HG03039 (cell line): ENCODE data around the gene PRR5.
"Not testable (repeated sequence)": the region's sequence is repeated elsewhere in the genome, so short reads cannot be mapped to it uniquely, and the experiment has no call there.

Source experiments
- ATAC-seq: cut with Tn5 transposase; IDR thresholded peaks from one replicate; pipeline ENCODE4 v1.9.1; 2021; ENCODE audit warnings: mild to moderate bottlenecking, moderate library complexity; ENCODE audit not compliant: unreplicated experiment

The PRR5 gene, protein sequence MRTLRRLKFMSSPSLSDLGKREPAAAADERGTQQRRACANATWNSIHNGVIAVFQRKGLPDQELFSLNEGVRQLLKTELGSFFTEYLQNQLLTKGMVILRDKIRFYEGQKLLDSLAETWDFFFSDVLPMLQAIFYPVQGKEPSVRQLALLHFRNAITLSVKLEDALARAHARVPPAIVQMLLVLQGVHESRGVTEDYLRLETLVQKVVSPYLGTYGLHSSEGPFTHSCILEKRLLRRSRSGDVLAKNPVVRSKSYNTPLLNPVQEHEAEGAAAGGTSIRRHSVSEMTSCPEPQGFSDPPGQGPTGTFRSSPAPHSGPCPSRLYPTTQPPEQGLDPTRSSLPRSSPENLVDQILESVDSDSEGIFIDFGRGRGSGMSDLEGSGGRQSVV

DNA sequence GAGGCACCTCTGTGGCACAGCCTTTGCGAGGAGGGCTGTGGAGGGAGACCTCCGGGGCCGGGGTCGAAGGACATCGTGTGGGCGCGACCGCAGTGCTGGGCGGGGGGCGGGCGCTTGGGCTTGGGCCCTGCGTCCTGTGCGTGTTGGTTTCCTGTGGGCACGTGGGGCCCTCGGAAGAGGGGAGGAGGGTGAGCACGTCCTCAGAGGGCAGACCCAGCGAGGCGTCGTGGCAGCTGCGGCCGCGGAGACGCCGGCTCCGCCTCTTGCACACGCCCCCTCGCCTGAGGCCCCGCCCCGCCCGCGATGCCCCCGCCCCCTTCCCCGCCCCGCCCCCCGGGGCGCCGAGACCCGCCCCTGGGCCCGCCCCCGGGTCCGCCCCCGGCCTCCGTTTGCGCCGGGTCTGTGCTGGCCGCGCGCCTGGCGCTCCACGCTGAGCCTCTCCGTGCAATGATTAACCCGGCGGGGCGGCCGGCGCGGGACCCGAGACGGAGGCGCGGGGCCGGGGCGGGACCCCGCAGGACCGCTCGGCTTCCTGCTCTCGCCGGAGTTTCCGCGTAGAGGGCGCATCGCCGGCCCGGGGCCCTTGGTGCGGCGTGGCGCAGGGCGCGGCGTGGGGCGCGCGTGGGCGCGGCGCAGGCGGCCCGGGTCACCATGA lies at the start of gene PRR5:
Gene PRR5, plus strand, starts transcription at position 381 of the 655 bp plus-strand sequence. Its CDS starts 271 bp downstream, at position 652.
- peak; percentile 48 for ATAC-seq

DNA sequence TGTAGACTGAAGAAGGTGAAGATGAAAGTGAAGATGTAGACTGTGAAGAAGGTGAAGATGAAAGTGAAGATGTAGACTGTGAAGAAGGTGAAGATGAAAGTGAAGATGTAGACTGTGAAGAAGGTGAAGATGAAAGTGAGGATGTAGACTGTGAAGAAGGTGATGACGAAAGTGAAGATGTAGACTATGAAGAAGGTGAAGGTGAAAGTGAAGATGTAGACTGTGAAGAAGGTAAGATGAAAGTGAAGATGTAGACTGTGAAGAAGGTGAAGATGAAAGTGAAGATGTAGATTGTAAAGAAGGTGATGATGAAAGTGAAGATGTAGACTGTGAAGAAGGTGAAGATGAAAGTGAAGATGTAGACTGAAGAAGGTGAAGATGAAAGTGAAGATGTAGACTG lies 49.1 kb upstream of the PRR5 start:
- not testable (repeated sequence) for ATAC-seq

DNA sequence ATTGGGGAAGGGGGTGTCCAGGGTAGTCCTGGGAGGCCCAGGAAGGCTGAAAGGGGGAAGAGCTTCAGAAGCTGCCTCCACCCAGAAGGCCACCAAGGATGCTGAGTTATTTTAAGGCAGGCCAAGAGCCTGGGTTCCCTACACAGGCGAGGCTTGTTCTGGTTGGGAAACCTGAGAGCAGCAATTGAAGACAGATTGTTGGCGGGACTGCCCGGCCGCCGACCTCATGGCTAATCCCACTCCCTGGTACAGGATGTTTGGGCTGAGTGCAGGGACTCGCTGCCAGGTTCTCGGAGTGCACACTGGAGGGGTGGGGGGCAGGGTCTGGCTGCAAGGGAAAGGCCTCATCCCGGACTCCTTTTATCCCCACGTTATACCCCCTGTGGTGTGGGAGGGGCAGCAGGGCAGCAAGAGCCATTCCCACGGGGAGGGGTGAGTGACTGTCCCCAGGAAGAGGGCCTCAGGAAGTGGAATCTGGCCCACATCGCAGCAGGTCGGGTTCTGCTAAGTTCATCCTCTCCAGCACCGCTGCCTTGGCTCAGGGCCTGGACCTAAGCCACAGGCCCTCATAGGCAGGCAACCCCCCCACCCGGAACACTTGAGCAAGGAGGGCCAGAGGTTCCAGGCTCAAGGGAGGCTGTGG lies 43.6 kb upstream of the PRR5 start:
- no peak for ATAC-seq

DNA sequence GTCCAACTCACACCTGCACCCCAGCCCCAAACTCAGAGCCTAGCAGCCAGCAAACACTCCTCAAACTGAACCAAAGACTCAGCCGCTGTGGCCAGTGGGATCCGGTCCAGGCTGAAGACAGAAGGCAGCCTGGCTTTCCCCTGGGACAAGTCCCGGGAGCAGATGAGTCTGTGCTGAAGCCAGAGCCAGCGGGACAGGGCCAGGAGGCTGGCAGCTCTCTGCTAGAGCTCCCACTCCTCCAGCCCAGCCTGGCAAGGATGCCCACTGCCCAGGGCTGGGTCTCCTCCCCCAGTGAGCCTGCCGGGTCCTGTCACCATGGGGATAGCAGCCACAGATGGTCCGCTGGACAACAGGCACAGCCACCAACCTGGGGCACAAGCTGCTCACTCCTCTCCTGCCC lies 42.9 kb upstream of the PRR5 start:
- no peak for ATAC-seq

DNA sequence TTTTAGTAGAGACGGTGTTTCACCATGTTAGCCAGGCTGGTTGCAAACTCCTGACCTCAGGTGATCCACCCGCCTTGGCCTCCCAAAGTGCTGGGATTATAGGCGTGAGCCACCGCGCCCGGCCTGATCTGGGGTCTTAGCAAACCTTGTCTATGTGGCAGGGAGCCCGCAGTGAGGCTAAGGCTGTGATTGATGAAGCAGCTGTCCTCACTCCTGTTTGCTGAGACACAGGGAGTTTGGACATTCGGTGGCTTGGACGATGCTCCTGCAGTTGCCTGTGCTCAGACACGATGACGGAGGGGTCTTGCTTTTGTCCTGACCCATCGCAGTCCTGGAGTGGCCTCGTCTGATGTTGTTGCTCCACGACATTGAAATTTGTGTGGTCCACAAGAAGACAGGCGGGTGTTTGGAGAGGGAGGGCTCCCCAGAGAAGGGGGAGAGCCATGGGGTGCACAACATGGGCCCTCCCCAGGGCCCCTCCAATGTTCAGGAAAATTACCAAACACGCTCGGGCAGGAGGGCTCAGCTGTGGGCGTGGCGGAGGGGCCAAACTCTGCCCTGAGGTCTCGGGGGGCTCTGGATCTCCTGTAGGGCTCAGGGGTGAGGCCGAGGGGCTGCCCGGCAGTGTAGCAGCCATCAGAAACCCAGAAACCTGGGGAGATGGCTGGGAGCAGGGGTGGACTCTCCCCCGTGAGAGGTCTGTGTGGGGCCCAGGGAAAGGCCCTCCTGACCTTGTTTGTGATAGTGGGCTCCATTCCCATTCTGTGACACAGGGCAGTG lies 41.8 kb upstream of the PRR5 start:
- ATAC-seq: no peak

DNA sequence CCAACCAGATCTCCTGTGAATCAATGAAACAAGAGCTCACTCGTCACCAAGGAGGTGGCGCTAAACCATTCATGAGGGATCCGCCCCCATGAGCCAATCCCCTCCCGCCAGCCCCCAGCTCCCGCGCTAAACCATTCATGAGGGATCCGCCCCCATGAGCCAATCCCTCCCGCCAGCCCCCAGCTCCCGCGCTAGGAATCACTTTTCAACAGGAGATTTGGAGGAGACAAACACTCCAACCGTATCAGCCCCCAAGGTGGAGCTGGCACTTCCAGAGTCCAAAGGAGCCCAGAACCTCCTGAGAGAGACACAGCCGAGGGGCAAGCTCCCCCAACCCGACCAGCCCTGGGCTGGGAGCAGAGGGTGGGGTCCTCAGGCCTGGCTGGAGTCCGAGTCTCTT lies 40.9 kb upstream of the PRR5 start:
- ATAC-seq: no peak

DNA sequence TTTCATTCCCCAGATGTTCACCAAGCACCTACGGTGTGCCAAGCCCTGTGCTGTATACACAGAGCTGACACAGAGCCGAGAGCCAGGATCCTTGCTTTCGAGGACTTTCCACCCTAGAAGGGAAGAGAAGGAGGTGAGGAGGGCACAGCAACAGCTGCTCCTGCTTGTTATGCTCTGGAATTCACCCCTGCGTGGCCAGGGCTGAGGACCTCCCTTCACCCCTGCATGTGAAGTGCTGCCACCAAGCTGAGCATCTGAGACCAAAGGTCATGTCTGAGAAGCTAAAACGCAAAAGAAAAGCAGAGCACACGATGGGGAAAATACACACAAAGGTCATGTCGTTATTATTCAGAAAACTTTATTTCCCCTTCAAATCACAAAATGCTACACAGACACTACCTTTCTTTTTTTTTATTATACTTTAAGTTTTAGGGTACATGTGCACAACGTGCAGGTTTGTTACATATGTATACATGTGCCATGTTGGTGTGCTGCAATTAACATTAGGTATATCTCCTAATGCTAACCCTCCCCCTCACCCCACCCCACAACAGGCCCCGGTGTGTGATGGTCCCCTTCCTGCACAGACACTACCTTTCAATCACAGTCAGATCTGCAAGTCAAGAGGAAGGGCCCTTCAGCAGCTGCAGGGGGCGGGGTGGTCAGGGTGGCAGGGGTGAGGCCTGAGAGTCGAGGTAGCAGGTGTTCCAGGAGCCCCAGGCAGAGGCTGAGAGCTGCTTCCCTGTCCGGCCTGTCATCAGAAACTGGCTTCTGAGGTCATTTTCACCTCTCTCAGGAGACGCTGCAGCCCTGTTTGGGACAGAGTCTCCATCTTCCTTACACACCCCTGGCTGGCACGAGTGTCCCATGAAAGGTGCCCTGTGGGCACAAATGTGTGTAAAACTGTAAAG lies 40.1 kb upstream of the PRR5 start:
- ATAC-seq: no peak

DNA sequence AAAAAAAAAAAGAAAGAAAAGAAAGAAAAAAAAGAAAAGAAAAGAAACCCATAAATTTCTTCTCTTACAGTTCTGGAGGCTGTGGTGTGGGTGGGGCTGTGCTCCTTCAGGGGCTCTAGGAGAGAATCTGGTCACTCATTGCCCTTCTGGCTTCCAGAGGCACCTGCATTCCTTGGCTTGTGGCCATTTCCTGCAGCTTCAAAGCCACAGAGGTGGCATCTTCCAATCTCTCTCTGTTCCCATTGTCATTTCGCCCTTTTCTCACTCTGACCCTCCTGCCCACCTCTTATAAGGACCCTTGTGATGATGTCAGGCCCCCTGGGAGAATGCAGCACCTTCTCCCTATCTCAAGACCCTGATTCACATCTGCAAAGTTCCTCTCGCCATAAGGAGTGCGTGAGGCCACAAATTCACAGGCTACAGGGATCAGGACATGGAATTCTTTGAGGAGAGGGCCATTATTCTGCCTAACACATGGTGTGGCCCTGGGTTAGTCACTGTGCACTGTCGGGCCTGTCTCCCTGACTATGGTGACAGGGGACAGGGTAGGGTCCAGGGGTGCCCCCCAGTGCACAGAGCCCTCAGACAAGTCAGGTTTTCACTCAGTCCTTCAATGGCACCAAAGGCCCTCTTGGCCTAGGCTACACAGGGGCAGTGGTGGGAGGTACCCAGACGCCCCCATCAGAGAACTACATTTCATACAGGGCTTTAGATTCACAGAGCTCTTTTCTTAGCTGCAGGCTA lies 38.6 kb upstream of the PRR5 start:
- ATAC-seq: no peak

DNA sequence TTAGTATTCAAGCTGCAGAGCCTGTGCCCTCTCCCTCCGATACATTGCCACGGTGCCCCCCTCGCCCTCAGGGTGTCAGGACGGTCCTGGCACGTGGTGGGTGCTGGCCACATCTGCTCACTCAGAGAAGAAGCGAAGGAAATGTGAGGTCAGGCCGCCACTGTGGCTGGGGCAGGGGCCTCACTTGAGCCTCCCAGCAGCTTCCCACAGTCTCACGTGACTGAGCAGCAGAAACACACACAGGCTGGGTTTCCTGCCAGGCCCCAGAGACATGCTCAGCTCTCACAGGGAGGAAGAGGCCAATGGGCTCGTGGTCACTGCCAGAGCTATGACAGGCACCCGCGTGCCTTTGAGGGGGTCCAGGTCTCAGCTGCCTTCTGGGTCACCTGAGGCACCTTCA lies 37.9 kb upstream of the PRR5 start:
- no peak for ATAC-seq

DNA sequence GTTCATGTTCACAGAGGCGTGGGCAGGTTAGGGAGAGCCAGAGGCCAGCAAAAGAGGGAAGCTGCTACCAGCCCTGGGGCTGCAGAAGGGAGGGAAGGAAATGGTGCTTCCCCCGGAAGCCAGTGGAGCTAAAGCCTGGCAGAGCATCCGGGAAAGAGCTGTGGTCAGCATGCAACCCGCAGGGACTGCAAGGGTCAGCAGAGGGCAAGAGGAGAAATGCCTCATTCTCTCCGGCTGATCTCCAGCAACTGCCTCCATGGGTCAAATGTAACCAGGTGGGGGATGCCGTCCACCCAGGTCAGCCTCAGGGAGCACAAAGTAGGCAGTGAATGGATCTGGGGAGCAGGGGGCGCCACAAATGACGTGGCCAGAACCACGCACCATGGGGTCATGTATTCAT lies 36.9 kb upstream of the PRR5 start:
- no peak for ATAC-seq

DNA sequence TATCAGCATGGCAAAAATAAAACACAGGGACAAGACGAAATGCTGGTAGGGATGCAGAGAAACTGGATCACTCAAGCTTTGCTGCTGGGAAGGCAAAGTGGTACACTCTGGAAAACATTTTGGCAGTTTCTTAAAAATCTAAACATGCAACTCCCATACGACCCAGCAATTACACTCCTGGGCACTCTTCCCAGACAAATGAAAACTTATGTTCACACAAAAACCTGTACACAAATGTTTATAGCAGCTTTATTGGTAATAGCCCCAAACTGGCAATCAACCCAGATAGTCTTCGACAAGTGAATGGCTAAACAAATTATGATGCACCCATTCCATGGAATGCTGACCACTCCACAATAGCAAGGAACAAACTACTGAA lies 35.8 kb upstream of the PRR5 start:
- ATAC-seq: no peak

DNA sequence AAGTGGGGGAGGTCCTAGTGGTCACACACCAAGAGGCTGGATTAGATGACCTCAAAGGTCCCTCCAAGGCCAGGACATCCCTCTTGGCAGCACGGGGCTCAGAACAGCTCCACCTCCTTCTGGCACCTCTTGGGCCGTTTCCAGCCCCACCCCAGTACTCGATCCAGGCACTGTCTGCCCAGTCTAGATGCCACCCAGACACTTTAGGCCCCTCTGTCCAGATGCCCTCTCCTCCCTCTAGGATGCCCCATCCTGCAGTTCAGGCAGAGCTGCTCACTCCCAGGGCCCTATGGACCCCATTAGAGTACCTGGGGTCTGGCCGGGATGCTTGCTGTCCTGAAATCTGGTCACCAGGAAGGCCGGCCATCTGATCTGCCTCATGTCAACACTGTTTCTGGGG lies 34.7 kb upstream of the PRR5 start:
- no peak for ATAC-seq

DNA sequence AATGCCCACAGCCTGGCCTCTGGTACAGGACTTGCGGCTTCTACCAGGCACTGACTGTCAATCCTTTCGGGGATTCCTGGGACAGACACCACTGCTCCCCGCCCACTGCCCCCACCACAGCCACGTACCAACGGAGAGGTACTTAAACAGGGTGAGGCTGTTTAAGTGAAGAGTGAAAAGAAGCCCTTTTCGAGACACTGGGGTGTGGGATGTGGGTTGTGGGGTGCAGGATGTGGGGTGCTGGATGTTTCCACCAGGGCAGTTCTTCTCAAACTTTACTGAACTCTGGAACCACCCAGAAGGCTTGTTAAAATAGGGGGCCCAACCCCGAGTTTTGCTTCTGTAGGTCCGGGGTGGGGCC lies 34.2 kb upstream of the PRR5 start:
- ATAC-seq: no peak

DNA sequence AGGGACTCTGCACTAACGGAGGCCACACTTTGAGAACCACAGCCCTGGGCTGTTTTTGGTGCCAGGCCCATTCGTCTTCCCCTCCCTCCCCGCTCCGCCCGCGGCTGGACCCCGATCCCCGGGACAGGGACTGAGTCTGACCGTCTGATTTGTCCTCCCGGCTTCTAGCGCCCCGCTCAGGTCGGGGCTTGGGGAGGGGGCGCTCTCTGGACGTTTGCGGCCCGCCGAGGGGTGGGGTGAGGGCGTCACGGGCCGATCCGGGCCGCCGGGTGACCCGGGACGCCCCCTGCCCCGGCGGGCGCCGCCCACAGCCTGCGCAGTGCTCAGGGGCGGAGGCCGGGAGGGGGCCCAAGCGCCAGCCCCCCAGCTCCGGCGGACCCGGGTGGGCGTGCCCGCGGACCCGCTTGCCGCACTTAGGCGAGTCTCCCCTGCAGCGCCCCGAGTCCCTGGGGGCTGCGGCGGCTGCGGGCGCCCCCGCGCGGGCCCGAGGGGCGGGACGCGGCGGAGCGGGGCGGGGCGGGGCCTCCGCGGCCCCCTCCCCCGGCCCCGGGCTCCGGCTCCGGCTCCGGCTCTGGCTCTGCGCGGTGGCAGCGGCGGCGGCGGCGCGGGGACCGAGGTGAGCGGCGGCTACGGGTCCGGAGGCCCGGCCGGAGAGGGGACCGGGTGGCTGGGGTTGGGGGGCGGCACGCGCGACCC lies 33.7 kb upstream of the PRR5 start:
- no peak for ATAC-seq

DNA sequence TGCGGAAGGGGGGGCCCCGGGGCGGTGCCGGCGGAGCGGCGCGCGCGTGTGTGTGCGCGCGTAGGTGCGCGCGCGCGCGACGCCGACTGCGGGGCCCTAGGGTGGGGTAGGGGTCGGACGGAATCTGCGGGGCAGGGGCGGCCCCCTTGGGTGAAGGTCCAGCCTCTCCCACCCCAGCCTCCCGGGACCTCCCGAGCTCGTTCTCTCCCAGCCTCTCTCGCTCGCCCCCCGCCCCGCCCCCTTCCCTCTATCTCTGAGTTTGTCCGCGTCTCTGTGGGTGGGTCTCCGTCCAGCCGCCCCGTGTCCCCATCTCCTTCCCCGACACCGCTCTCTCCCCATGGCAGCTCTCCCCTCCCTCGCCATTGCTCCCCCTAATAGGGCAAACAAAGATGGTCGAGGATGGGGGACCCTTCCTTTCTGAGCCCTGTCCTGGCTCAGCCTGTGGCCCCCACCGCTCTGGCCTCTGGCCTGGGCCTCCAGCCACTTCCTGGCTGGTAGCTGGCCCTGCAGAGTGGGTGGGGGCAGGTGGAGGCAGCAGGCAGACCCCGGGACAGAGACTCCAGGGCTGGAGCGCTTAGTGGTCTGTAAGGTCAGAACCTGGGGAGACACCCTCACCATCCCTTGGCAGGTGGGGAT lies 33.0 kb upstream of the PRR5 start:
- ATAC-seq: no peak

DNA sequence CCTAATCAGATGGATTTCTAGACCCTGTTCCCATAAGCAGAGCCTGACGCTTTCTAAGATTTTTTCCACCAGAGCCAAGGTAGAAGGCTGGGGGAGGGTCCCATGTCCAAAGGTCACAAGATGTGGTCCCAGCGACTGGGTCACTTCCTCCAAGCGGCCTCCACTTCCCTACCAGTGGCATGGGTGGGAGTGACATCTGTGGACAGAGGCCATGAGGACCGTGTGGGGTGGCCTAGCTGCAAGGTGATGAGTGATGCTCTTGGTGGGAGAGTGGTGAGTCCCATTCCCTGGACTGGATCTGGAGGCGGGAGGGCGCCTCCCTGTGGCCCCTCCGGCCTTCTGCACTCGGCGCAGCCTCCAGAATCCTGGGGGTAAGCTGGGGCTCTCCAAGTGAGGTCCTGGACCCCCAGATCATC lies 32.4 kb upstream of the PRR5 start:
- no peak for ATAC-seq

DNA sequence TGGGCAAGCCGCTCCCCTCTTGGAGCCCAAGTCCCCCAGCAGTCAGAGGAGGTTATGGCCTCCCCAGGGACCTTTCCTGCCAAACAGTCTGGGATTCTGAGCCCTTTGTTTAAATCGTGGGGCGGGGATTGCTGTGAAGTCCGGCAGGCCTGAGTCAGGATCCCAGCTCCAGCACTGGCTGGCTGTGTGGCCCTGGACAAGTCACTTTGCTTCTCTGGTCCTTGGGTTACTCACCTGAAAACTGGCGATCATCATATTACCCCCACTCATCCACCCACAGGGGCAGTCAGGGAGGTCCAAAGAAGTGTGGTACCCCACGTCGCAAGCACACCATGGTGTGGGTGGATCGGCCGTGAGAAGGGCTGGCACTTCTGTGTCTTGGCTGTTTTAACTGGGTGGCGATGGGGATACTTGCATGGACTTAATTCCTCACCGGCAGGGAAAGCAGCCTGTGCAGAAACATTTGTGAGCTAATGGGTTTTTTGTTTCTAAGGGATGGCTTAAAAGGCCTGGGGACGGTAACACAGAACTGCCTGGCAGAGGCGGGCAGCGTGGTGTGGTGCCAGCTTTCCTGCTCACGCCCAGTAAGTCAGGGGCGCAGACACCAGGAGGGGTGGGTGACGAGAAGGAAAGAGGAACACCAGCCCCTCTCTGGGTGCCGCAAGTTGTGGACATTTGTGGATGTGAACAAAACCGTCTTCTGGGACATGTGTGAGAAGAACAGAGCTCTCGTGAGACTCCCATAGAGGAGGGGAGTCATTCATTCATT lies 31.6 kb upstream of the PRR5 start:
- ATAC-seq: no peak

DNA sequence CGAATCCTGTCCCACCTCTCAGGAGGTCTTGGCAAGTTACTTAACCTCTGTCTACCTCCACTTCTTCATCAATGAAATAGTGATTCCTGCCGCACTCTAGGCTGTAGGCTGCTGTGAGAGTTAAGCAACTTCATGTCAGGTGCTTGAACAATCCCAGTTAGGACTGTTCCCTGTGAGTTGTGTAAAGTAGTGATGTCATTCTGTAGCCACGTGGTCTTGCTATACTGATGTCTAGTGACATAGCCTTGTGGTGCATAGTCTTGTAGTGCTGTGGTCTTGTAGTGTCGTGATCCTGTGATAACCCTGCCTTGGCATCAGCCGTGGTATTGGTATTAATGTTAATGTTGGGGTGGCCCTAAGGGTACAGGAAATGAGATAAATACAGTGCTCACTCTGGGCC lies 30.3 kb upstream of the PRR5 start:
- no peak for ATAC-seq
